Testis (tissue), 2 donors: Measurements from ENCODE around the gene KRT10.

ENCODE experiments used
- POLR2A ChIP-seq: fragments of 450-650 bp; IDR thresholded peaks from one replicate; pipeline ENCODE4 v1.6.1; 2017; ENCODE audit warnings: antibody characterized with exemption, mild to moderate bottlenecking, moderate library complexity
- TF ChIP-seq, protein P1 (sequence below), 3 experiments: fragments of 450-650 bp in 2 of 3; fragments of 200-600 bp in 1 of 3; sonication (generic) in 1 of 3; IDR thresholded peaks; one replicate each; pipeline ENCODE4 v1.5.1; 2016 to 2019; ENCODE audit warnings: antibody characterized with exemption in 3 of 3, mild to moderate bottlenecking in 2 of 3, moderate library complexity in 1 of 3

- TF ChIP-seq POLR2A = no peak
- TF ChIP-seq, protein P1, sequence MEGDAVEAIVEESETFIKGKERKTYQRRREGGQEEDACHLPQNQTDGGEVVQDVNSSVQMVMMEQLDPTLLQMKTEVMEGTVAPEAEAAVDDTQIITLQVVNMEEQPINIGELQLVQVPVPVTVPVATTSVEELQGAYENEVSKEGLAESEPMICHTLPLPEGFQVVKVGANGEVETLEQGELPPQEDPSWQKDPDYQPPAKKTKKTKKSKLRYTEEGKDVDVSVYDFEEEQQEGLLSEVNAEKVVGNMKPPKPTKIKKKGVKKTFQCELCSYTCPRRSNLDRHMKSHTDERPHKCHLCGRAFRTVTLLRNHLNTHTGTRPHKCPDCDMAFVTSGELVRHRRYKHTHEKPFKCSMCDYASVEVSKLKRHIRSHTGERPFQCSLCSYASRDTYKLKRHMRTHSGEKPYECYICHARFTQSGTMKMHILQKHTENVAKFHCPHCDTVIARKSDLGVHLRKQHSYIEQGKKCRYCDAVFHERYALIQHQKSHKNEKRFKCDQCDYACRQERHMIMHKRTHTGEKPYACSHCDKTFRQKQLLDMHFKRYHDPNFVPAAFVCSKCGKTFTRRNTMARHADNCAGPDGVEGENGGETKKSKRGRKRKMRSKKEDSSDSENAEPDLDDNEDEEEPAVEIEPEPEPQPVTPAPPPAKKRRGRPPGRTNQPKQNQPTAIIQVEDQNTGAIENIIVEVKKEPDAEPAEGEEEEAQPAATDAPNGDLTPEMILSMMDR (IDR thresholded peaks at IDR 0.05) = no peak
Measured at GRCh38 chr17:40854175-40854814, 31.9 kb upstream of the KRT10 start.
